ENCODE data around the gene NLRC5.

Gene NLRC5

DNA sequence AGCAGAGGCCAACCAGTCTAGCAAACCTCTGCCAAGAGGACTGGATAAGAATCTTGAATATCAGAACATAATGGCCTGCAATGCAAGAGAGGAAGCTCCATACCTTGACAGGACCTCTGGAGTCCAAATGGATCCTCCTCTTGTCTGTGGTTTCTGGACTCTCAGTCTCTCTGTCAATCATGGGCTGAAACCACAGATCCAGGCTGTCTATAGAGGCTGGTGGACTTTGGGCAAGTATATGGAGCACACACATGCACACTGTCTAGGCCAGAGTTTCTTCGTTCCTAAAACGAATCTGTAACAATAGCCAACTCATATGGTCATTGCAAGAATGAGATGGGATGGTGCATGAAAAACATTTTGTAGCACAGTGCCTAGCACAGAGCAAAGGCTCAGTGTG lies 37.7 kb downstream of the NLRC5 start:
- DNase-seq: no peak

GRCh38 chr16:57028086-57028485 lies 38.7 kb downstream of the NLRC5 start:
- no peak for DNase-seq

GRCh38 chr16:57029161-57030160 lies 40.1 kb downstream of the NLRC5 start:
- no peak for DNase-seq

DNA sequence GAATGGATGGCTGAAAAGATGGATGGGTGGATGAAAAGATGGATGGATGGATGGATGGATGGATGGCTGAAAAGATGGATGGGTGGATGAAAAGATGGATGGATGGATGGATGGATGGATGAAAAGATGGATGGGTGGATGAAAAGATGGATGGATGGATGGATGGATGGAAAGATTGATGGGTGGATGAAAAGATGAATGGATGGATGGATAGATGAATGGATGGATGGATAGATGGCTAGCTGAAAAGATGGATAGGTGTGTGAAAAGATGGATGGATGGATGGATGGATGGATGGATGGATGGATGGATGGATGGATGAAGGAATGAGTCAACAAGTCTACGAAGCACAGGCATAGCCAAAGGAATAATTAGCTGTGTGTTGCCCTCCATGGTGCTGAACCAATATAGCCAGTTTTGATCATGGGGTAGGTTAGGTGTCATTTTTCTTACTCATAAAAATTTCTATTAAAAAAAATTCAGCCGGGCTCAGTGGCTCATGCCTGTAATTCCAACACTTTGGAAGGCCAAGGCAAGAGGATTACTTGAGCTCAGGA lies 41.1 kb downstream of the NLRC5 start:
- no peak for DNase-seq

- DNase-seq: no peak
These were observed 41.8 kb downstream of the NLRC5 start for GRCh38 chr16:57031156-57031555.

GRCh38 chr16:57032346-57032745 lies 43.0 kb downstream of the NLRC5 start:
- no peak for DNase-seq

DNA sequence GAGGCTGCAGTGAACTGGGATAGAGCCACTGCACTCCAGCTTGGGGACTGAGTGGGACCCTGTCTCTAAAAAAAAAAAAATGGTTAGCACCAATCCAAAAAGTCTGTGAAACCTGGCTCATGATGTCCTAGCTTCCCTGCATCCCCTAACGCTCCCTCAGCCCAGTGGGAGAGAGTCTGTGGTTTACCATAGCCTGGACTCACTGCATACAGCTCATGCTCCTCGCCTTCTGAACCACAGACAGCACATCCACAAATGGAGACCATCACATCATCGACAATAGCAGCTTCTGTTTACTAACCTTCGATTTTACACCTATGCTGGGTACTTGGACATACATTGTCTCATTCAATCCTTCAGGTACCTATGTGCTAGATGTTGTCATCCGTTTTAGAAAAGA lies 43.6 kb downstream of the NLRC5 start:
- DNase-seq: no peak

DNA sequence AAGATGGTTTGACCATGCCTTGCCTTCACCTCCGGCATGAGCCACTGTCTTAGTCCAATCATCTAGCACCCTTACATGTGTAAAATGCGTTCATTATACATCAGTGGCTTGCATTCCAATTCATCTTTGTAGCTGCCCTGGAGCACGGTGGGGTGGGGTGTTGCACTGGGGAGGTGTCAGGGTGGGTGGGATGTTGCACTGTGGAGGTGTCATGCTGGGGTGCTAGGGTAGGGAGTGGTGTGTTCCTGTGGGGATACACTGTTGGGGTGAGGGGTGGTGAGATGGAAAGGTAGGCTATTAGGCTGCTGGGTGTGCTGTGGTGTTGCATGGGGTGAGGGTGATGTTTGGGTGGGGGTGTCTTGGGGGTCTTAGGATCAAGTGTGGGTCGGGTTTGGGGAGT lies 47.0 kb downstream of the NLRC5 start:
- DNase-seq: no peak

DNA sequence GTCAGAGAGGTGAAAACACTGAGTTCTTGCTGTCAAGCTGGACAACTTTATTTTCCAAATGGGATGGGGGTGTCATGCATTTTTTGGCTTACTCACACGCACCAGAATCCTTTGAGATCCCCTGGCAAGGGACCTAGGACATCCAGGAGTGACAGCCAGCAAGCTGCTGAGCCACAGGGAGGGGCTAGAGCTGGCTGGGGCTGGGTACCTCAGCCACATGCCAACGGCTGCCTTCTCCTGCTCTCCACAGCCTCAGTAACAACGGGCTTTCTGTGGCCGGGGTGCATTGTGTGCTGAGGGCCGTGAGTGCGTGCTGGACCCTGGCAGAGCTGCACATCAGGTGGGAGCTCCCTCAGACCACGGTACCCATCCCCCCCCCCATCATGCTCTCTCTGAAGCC lies 47.6 kb downstream of the NLRC5 start:
- no peak for DNase-seq

GRCh38 chr16:57038166-57038565 lies 48.8 kb downstream of the NLRC5 start:
- DNase-seq: no peak

DNA sequence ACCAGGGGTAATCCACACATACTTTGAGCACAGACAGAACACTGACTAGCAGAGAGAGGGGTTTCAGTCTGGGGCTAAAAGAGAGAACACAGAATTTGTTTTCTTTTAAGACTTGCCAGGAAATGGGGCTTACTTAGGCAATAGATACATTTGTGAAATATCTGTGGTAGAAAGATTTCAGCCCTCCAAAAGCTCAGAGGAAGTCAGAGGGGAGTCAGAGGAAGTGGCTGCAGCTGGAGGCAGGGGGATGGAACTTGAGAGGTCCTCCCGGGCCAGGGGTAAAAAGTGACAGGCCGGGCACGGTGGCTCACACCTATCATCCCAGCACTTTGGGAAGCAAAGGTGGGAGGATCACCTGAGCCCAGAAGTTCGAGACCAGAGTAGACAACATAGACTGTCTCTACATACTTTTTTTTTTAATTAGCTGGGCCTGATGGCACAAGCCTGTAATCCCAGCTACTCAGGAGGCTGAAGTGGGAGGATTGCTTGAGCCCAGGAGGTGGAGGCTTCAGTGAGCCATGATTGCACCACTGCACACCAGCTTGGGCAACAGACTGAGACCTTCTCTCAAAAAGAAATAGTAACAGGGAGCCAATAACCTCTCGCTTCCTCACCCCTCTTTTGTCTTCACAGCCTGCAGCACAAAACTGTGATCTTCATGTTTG lies 49.9 kb downstream of the NLRC5 start:
- DNase-seq: peak in 2 of 14 donors; percentile 6 to 24

GRCh38 chr16:57041182-57042156 lies 52.1 kb downstream of the NLRC5 start:
- no peak for DNase-seq

DNA sequence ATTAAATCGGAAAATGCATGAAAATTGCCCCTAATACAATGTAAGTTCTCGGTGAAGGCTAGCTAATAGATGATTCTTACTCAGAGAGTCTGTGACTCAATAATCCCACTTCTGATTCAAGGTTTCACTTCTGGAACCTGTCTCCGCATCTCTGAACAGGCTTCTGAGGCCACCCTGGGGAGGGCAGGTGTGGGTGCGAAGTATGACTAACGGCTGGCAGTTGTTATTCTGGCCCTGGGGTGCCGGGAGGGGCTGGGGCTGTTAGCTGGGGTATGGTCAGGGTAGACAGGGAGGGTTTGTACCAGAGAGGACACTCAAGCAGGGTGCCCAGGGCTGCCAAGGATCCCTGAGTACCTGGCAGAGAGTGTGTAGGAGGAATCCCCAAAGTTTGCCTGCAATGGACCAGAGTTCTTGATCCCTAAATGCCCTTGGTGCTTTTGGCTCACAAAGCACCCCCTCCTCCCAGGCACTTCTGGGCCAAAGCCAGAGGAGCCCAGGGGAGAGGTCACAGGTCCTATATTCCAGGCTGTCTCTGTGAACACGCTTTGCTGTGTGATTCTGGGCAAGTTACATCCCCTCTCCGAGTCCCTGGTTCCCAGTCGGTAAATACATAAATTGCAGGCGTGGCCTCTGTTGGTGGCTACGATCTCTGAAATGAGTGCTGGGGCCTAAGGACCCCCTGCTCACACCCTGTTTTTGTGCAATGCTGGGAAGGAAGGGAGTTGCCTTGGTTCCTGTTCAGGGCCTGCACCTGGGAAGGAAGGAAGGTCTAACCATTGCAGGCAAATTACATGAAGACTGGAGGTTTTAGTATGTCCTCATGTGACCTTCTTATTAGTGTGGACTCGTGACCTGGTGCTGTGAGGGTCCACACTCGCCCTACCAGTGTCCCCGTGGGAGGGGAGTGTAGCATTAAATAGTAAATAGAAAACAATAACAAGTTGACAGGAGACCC lies 53.1 kb downstream of the NLRC5 start:
- DNase-seq: no peak

- no peak for DNase-seq
These were observed 53.9 kb downstream of the NLRC5 start for GRCh38 chr16:57043248-57043647.

DNA sequence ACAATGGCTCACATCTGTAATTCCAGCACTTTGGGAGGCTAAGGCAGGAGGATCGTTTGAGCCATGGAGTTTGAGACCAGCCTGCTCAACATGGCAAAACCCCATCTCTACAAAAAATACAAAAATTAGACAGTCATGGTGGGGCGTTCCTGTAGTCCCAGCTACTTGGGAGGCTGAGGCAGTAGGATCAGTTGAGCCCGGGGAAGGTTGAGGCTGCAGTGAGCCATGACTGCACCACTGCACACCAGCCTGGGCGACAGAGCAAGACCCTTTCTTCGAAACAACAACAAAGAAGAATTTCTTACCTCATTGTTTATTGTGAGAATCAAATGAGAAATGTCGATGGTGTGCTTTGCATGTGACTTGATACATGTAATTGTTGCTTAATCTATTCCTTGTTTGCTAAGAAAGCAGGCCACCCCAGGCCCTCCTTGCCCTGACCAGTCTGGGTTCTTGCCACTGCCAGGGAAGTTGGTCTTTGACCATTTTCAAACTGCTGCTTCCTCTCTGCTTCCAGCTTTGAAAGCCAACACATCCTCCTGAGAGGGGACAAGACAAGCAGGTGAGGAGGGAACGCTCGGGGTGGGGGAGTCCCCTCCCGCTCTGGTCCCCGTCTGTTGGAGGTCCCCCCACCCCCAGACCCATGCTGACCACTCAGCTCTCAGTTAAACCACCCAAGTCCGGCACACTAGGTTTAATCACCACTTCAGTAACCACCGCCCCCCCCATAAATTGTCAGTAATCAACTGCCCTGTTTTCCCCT lies 55.8 kb downstream of the NLRC5 start:
- DNase-seq: no peak

- DNase-seq: peak in 11 of 14 donors; percentile 12 to 51 (median 31)
These were observed 56.5 kb downstream of the NLRC5 start for GRCh38 chr16:57045694-57046381.

- DNase-seq: no peak
These were observed 58.7 kb downstream of the NLRC5 start for GRCh38 chr16:57048095-57048494.

GRCh38 chr16:57049678-57050077 lies 60.3 kb downstream of the NLRC5 start:
- no peak for DNase-seq

GRCh38 chr16:57051696-57052228 lies 62.4 kb downstream of the NLRC5 start:
- DNase-seq: no peak
